HG02678 (cell line): Measurements from ENCODE around the gene CSNK1G1.

Experiments
- ATAC-seq: cut with Tn5 transposase; IDR thresholded peaks from one replicate; pipeline ENCODE4 v1.9.1; 2021; ENCODE audit warnings: mild to moderate bottlenecking, moderate library complexity; ENCODE audit not compliant: unreplicated experiment

CSNK1G1 gene

DNA sequence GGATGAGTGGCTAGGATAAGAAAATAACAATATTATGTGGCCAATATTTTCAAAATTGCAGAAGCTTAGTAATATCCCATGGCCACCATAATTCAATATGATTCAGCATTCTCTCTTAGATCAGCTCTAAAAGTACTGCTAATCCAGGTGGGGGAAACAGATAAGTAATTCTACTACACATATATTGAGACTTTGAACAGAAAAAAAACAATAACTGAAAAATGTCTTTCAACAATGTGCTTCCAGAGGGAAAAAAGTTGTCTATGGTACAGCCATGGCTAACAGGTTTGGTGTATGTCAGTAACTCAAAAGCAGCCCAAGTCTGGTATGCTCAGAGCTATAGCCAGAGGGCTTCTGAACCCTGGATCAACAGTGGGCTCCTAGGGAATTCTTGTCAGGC is 150.8 kb downstream of the CSNK1G1 start:
- no peak for ATAC-seq

DNA sequence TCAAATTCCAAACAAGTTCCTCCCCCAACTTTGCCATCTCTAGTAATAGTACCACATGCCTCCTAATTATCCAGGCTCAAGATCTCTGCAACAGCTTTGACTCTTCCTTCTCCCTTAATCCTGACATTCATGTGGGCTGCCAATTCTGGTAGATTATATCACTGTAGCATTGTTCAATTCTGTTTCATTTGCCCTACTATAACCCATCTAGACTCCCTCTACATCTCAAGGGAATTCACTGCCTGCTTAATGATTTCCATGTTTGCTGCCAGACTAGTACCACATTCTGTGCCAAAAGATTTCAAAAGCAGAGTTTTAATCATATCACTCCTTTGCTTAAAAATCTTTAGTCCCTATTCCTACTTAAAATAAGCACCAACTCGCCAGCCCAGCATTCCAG is 158.5 kb downstream of the CSNK1G1 start:
- no peak for ATAC-seq

DNA sequence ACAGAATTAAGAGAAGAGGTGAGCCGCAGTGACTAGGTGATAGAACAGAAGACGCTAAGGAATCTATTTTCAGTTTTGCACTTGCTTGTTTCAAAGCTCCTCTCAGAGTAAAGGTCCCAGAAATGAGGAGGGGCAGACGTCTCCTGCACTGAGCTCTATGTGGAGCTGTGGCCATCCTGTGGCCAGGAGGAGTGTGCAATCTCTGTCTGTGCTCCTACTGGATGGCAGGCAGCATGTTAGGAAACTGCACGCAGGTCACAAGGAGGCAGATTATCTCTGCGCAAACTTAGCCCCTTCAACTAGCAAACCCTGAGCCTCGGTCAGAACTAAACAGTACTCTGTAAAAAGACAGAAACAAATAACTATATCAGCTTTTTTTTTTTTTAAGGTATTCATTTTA is 162.0 kb downstream of the CSNK1G1 start:
- ATAC-seq, result no peak

DNA sequence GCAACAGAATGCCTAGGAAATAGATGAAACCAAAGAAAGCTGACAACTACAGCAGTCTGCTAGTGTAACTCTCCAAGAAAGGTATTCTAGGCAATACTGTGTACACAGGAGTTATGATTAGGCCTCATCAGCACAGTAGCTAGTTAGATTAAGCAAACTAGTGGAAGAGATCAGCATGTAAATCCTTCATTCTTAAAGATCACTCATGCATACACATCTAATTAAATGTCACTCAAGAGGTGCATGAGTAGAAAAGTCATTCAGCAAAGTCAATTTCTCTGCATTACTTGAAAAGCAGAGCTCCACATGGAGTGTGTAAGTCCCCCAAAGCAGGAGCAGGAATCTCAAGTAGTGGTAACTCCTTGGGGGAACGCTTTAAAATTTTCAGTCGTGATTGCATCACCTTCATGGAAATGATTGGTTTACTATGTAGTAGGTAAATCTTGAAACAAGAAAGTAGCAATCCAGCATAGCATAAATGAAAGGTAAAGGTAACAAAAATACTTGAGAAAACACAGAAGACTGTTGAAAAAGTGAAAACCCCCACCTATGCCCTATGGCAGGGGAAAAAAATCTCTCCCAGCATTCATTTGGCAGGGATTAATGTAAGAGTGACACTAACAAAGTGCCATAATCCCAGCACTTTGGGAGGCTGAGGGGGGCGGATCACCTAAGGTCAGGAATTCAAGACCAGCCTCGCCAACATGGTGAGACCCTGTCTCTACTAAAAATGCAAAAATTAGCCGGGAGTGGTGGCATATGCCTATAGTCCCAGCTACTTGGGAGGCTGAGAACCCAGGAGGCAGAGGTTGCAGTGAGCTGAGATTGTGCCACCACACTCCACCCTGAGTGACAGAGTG is 163.8 kb downstream of the CSNK1G1 start:
- no peak for ATAC-seq

DNA sequence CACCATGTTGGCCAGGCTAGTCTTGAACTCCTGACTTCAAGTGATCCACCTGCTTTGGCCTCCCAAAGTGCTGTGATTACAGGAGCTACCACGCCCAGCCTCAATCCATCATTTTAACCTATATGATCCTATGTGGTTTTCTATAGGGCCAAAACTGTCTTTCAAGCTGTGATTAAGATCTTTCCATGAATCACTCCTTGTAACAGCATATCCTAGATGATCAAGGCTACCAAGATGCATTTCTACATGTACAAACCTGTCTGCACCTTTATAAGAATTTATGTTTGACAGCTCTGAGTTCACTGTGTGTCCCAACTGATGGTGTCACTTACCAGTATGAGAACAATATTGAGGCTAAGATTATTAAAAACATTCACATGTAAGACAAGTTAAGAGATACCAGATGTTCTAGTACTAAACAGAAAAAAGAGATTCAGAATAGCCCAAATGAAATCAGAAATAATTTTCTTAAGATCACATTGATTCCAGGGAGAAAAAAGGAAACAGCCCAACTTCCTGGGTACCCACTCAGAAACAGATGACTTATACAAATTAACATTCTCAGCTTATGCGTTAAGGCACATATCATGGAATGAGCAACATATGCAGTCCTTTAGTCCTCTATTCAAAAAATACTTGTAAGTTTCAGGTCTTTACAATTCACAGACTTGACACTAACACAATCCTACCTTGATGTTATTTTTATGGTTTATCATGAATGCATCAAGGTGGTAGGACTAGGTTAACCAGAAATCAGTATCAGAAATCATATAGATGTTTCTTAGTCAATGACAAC is 168.4 kb downstream of the CSNK1G1 start:
- no peak for ATAC-seq

DNA sequence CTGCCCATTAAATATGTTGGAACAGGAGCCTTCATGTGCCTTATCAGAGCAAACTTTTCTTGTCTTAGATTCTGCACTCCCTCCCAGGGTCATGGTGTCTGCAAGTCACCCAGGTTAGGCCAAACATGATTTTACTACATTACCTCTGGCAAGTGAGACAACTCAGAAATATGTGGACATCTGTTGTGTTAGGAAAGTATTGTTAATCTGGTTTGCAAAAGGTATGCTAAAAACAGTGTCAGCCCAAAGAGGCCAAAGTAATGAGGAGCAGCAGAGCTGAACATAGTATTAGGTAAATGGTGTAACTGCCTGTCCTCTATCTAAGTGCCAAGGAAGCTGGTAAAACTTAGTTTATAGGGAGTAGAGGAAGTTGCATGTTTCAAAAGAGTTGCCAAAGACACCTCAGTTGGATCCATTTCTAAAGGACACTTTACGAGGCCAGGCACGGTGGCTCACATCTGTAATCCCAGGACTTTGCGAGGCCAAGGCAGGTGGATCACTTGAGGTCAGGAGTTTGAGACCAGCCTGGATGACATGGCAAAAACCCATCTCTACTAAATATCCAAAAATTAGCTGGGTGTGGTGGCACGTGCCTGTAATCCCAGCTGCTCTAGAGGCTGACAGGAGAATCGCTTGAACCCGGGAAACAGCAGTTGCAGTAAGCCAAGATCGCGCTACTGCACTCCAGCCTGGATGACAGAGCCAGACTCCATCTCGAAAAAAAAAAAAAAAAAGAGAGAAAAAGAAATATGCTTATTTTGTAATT is 170.6 kb downstream of the CSNK1G1 start:
- ATAC-seq, result no peak

DNA sequence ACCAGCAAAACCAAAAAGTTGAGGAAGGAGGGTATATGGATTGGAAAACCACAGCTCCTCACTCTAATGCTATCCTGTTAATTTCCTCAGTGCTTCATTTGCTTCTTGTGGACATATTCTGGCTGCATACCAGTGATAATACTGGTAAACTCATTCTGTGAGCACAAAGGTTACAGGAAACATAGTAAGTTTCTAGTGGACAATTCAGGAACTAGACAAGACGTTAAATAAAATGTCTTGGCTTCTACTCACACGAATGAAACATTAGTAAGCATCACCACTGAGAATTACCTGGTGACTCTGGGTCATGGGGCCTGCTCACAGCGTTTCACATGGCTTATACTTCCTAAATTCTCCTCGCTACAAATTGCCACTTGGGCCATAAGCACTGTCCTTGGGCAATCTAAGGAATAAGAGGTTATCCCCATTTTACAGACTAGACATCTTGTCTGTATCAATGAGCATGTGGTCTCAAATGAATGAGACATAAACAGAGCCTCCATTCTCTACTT is 173.1 kb downstream of the CSNK1G1 start:
- ATAC-seq, result no peak

DNA sequence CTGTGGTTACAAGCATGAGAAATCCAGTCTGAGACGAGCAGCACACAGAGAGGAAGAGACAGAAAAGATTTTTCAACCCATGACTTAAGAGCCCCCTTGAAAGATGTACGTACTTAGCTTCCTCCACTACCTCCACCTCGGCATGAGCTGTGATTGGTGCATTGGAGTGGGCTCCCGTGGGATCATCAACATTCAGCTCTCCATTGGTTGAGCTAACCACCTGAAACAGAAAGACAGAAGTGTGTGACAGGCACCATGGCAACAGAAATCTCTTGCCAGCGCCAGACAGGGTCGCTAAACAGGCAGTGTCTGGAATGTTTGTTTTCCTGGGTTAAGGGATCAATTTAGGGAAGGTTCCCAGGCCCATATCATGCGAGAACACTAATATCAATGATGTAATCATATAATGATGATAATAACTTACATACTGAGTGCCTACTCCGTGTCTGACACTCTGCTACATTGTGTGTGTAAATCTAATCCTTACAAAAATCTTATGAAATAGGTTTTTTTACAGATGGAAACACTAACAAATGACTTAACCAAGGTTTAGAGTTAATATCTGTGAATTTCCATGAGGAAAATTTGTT is 175.6 kb downstream of the CSNK1G1 start:
- peak; percentile 63 for ATAC-seq

DNA sequence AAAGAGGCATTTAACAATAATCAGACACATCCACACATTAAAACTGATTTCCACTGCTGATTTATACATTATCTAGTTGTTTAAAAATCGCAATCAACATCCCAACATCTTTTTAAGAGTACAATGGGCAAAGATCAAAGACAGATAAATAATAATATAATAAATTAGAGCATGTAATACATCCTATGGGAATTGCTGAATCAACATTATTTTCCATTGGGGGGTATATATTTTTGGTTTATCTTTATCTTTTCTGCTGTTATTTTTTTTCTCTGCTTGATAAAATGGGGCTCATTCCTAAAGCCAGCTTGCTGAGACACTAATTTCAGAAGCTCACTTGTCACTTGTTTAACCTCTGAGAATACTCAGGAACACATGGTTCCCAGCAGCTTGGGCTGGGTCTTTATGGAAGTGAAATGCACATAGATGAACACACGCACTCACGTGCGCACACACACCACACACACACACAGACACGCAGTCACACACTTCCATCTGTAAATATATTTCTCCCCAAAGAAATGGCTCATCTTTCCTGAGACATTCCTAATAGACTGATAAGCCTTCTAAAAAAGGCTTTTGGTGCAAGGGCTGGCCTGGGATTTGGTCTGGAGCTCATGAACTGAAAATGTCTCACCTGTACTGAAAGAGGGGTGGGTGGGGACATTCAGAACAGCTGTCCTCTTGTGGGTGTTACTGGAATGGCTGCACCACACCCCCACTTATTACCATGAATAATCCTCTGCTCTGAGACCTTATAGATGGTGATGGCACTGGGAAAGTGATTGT is 189.7 kb downstream of the CSNK1G1 start:
- ATAC-seq, result no peak

DNA sequence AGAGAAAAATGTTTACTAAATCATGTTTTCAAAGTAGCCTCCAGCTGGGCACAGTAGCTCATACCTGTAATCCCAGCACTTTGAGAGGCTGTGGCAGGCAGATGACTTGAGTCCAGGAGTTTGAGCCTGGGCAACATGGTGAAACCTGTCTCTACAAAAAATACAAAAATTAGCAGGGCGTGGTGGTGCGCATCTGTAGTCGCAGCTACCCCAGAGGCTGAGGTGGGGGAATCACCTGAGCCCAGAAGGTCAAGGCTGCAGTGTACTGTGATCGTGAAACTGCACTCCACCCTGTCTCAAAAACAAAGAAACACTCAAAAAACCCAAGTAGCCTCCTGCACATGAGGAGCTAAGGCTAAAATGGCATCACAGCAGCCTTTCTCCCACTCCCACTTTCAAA is 191.5 kb downstream of the CSNK1G1 start:
- no peak for ATAC-seq

DNA sequence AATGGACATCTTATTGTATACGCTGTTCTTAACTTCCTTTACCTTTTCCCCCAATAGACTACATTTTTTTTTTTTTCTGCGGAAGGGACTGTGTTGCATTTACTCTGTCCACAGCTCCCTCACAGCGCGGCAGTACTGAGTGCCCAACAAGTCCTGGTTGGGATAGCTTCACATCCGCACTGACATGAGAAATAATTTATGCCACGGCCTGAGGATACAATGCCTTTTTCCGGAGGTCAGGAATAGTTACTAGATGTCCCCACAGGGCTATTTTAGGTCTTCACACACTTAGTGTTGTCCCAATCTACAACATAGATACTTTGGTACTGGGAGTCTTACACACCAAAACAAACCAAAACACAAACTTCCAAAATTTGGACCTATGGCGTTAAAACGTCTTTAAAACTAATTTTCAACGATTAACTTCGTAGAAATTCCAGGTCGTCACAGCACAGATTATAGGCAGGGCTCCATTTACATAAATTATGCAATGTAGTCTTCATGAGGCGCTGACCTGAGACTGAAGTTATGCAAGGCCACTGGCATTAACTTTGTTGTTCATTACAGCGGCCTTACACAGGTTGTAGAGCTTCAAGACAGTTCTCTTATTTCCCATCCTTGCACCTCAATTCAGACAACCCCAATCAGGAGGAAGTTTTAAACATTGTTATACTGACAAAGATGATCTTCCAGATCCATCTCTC is 192.2 kb downstream of the CSNK1G1 start:
- peak; percentile 1 for ATAC-seq

DNA sequence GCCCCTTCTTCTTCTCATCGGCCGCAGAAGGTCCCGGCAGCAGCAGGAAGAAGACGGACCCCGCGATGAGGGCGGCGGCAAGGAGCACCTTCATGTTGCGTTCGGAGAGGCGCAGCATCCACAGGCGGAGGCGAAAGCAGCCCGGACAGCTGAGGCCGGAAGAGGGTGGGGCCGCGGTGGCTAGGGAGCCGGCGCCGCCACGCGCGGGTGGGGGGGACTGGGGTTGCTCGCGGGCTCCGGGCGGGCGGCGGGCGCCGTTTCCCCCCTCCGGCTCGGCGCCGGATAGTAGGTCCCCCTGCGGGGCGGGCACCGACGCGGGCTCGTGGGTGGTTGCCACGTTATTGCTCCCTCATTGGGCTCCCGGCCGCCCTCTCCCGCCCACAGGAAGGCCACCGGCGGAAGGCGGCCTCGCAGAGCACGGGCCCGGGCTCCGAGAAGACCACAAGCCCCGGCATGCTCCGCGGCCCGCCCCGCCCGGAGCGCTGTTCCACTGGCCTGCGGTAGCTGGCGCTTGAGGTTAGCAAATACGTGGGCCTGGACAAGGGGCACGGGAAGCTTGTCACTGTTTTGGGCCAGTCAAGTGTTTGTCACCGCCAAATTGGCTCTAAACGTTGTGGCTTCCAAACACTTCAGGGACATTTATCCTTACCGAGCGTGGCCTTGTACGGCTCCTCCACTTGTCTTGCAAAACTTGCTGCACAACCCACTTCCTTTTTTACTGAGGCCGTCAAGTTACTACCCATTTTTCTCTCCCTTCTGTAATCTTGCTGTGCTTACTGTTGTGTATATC is 192.9 kb downstream of the CSNK1G1 start, which contains the start of gene PPIB:
TSS of gene PPIB (minus strand) at position 154 of the 790 bp plus-strand sequence. CDS start at position 118, 36 bp downstream.
- ATAC-seq, result peak; percentile 90

DNA sequence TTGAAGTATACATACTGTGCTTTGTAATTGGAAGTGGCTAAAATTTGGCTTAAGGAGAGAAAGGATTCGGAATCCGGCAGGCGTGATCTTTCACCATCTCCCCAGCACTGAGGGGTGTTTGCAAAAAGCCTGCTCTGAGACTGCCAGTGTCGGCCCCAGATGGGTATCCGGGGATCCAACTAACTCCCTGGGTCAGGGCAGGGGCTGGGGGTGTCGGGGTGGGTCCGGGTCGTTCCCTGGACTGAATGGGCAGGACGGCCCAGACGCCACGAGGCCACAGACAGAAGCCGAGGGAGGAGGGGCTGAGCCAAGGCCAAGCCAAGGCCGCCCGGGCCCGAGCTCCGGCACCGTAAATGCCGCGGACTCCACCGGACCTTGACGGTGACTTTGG is 193.5 kb downstream of the CSNK1G1 start:
- ATAC-seq, result no peak

DNA sequence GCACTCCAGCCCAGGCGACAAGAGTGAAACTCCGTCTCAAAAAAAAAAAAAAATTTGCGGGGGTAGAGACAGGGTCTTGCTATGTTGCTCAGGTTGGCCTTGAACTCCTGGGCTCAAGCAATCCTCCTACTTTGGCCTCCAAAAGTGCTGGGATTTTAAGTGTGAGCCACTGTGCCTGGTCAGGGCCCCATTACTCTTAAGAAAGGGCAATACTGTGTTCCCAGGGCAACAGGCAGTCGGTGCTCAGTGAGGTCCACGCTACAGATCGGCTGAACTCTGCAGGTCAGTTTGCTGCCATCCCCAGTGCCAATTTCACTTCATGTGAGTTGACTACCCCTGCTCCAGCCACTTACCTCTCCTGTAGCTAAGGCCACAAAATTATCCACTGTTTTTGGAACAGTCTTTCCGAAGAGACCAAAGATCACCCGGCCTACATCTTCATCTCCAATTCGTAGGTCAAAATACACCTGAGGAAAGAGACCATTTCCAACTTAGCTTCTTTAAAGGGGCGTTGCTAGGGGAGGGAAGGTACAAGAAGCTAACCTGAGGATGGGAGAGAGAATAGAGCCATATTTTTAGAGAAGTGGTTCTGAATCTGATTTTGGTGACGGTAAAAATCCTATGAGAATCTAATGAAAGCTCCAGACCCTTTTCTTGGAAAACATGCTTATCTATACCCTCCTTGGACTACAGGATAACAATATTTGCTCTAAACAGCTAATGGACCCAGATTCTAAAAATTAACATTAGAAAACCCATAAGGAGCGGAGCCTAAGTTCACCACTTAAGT is 194.1 kb downstream of the CSNK1G1 start:
- ATAC-seq, result no peak

DNA sequence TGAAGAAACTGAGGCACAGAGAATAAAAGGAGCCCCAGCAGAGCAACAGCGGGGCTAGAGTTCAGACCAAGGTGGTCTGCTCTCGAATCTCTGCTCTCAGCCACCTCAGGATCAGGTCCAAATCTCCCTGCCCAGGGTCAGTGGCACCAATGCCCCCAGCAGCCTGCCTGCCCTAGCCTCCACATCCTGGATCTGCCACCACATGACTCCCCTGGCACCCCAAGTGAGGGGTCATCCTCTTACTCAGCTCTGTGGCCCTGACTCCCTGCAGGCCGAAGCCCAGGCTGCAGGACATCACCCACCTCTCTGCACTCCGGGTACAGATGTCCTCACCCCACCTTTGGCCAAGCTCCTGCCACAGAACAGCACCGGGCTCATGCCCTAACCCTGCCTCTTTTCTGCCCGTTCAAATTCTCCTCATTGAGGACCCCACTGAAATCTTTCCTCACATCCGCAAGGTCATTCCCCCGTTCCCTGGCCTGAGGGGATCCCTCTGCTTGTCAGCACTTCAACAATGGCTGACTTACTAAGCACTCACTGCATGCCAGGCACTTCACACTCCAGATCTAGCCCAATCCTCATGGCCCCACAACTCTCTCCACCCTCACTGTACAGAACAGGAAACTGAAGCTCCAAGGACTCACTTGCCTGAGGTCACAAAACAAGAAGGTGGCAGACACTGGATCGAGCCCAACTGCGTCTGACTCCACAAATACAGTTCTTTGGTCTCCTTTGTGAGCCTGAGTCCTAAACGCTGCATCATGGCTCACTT is 197.4 kb downstream of the CSNK1G1 start:
- ATAC-seq, result no peak

DNA sequence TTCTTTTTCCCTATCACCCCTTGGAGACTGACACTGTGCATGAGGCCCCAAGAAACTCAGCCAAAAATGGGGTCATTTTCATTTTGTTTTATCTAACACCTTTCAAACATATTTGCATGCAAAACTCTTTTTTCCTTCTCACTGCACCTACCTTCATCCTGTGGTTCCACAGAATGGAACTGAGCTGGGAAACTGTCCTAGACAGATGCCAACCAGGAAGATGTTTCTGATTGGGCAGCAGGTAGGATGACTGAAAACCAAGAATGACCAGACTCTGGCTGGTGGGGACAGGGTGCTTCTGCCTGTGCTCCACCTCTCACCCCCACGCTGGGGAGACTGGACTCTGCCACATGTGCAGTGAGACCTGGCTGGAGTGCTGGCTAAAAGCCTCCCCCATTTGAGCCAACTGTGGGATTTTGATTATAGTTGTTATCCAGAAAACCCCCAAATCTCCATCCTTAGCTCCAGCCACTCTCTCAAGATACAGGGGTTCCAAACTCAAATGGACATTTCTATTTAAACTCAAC is 198.3 kb downstream of the CSNK1G1 start:
- no peak for ATAC-seq
